Measurements from ENCODE around the gene DKK3. TPM values are rescaled to one million over a fixed set of nuclear protein-coding genes. Genes with fewer than 3 reads are reported as not detected.

Gene DKK3
- total RNA-seq, 1 donor from 2014 or later = 36.3 TPM

DNA sequence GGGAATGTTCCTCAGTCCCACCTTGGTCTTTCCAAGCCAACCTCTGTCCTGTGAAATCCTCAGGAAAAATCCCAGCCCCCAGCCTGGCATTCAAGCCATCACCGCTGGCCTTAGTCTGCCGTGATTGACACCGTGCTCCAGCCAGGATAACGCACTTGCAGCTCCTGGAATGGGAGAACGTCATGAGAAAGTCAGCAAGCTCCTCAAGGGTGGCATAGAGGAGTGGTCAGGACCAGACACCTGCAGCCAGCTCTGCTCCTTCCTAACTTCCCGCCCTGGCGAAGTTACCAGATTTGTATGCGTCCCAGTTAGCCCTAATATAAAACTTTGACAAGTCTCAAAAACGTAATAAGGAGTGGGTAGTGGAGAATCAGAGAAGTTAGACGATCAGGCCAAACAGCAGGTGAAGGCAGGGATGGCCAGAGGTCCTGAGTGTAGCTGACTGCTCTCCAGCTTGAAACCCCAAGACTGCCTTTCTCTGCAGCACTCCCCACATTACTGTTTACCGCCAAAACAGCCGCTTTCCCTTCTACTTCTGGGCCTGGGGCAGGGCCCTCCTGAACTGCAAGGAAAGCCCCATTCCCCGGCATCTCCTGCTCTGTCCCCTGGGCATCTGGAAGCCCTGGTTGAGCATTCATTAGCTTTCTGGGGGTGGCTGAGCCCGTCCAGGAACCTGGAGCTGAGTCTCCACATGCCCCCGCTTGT is 1.3 kb upstream of the DKK3 start:
- no peaks in the 10 kb centered on the region for H3K9me3 Mint-ChIP-seq
- peaks cover 49% of the 10 kb centered on the region for H3K27me3 Mint-ChIP-seq
- peaks cover 6% of the 10 kb centered on the region for H3K36me3 Mint-ChIP-seq
- TF ChIP-seq, protein P1, sequence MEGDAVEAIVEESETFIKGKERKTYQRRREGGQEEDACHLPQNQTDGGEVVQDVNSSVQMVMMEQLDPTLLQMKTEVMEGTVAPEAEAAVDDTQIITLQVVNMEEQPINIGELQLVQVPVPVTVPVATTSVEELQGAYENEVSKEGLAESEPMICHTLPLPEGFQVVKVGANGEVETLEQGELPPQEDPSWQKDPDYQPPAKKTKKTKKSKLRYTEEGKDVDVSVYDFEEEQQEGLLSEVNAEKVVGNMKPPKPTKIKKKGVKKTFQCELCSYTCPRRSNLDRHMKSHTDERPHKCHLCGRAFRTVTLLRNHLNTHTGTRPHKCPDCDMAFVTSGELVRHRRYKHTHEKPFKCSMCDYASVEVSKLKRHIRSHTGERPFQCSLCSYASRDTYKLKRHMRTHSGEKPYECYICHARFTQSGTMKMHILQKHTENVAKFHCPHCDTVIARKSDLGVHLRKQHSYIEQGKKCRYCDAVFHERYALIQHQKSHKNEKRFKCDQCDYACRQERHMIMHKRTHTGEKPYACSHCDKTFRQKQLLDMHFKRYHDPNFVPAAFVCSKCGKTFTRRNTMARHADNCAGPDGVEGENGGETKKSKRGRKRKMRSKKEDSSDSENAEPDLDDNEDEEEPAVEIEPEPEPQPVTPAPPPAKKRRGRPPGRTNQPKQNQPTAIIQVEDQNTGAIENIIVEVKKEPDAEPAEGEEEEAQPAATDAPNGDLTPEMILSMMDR (conservative IDR thresholded peaks at IDR 0.05) = no peak
- peaks cover 12% of the 10 kb centered on the region for H3K4me1 Mint-ChIP-seq (ENCODE audit: unreplicated experiment)
- H3K4me3 Mint-ChIP-seq = peak overlapping the region; percentile 92
- H3K27ac Mint-ChIP-seq = peak overlapping the region; percentile 16
- DNase-seq (ENCODE audit: extremely low spot score, unreplicated experiment) = no peak

DNA sequence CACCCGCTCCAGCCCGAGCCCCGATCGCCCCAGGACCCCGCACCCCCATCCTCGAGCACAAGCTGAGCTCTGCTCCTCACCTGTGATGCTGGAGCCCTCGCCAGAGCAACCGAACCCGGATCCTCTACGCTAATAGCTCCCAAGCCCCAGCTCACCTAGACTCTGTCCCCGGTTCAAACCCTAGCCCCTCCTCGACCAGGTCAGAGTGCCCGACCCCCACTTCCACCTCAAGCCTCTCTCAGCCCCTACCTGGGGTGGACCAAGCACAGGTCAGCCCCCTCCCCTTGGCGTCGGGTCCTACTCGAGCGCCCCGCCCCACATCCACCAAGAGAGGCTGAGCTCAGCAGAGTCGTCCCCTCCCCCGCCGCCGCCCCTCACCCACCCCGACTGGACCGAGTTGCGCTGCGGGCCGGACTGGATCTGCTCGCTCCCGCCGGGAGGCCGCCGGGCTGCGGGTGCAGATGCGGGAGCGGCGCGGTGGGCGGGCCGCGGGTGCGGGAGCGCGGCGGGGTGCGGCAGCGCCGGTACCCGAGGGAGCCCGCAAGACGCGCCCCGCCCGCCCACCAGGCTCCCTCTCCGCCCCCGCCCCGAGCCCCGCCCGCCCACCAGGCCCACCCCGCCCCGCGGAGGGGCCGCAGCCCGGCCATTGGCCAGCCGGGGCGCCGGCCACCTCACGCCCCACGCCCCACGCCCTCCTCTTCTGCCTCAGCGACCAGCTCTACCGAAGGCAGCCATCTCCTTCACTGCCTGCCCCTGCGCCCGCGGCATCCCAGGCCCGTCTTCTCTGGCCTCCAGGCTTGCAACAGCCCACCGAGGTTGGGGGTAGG is 577 bp upstream of the DKK3 start:
- peaks cover 51% of the 10 kb centered on the region for H3K27me3 Mint-ChIP-seq
- peaks cover 9% of the 10 kb centered on the region for H3K36me3 Mint-ChIP-seq
- H3K4me3 Mint-ChIP-seq = peak overlapping the region; percentile 92
- H3K27ac Mint-ChIP-seq = peak overlapping the region; percentile 16
- peaks cover 15% of the 10 kb centered on the region for H3K4me1 Mint-ChIP-seq (ENCODE audit: unreplicated experiment)
- peak; percentile 77 for DNase-seq (ENCODE audit: extremely low spot score, unreplicated experiment)
- no peaks in the 10 kb centered on the region for H3K9me3 Mint-ChIP-seq
- TF ChIP-seq, protein P1 (conservative IDR thresholded peaks at IDR 0.05) = no peak

DNA sequence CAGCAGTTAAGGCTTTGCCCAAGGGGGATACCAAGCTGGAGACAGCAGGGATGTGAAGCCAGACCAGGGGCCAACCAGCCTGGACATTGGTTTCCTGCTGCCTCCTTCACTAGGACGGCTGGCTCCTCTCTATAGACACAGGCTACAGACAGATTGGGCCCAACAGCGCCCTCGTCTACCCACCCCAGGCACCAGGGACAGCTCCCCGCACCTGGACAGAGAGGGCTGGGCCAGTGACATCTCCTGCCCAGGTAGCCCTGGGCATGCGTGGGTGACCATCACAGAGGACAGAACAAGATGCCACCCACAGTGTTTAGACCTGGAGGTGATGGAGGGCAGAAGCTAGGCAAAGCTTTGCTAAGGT is 1.2 kb downstream of the DKK3 start:
- TF ChIP-seq, protein P1 (conservative IDR thresholded peaks at IDR 0.05) = no peak
- no peak overlapping the region for H3K27ac Mint-ChIP-seq
- H3K27me3 Mint-ChIP-seq = peaks cover 41% of the 10 kb centered on the region
- peaks cover 14% of the 10 kb centered on the region for H3K36me3 Mint-ChIP-seq
- DNase-seq (ENCODE audit: extremely low spot score, unreplicated experiment) = no peak
- peak overlapping the region; percentile 85 for H3K4me3 Mint-ChIP-seq
- H3K9me3 Mint-ChIP-seq = no peaks in the 10 kb centered on the region
- peaks cover 15% of the 10 kb centered on the region for H3K4me1 Mint-ChIP-seq (ENCODE audit: unreplicated experiment)

DNA sequence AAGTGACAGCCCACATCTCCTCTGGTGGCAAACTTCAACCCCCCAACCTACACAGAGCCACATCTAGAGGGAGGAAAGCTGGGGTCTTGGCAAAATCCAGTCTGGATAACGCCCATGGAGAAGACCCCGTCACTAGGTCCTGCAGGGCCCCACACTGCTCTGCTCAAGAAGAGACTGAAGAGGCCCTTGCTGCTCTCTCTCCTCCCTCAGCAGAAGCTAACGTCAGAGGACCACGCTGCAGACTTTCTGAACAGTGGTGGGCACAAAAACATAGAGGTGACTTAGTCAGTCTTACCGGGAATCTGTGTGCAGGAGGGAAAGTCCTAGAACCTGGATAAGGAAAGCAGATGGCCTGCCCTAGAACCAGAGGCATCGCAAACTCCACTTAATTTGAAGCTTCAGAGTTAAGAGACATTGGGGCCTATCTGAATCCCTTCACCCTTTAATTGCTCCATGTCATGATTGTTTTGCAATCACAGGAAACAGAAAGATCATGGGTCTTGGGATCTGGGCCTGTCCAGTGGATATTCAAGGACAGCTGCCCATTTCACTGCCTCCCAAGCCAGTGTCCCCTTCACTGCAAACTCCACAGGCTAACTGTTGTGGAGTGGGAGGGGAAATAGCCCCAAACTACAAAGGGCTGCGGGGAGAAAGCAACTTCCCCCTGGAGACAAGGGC is 1.7 kb downstream of the DKK3 start:
- Mint-ChIP-seq H3K4me3 (peak overlapping the region; percentile 85), H3K4me1 (ENCODE audit: unreplicated experiment) (peaks cover 15% of the 10 kb centered on the region), H3K36me3 (peaks cover 17% of the 10 kb centered on the region), H3K27me3 (peaks cover 41% of the 10 kb centered on the region), H3K27ac (no peak overlapping the region), H3K9me3 (no peaks in the 10 kb centered on the region)
- TF ChIP-seq, protein P1 (conservative IDR thresholded peaks at IDR 0.05) = no peak
- DNase-seq (ENCODE audit: extremely low spot score, unreplicated experiment) = no peak

DNA sequence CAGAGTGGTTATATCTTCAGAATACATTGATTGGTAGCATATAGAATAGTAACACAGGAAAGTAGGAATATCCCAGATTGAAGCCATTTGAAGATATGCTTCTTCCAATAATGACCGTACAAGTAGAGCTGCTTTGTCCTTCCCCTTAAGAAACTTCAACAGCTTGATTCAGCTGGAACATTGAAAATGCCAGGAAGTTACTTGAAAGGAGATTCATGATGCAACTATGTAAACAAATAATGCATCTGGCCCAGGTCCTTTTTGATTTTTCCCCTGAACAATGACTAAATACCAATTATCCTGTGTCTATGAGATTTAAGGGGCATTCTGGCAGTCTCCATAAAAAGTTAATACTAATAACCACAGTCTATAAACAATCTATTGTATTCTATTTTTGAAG is 3.0 kb downstream of the DKK3 start:
- Mint-ChIP-seq H3K9me3 (no peaks in the 10 kb centered on the region), H3K4me1 (ENCODE audit: unreplicated experiment) (peaks cover 15% of the 10 kb centered on the region), H3K36me3 (peaks cover 17% of the 10 kb centered on the region), H3K27me3 (peaks cover 36% of the 10 kb centered on the region), H3K27ac (no peak overlapping the region), H3K4me3 (no peak overlapping the region)
- TF ChIP-seq, protein P1 (conservative IDR thresholded peaks at IDR 0.05) = no peak
- no peak for DNase-seq (ENCODE audit: extremely low spot score, unreplicated experiment)

Data from type B pancreatic cell (in vitro differentiated cells).